ENCODE measurements around the gene PYGM.

DNA sequence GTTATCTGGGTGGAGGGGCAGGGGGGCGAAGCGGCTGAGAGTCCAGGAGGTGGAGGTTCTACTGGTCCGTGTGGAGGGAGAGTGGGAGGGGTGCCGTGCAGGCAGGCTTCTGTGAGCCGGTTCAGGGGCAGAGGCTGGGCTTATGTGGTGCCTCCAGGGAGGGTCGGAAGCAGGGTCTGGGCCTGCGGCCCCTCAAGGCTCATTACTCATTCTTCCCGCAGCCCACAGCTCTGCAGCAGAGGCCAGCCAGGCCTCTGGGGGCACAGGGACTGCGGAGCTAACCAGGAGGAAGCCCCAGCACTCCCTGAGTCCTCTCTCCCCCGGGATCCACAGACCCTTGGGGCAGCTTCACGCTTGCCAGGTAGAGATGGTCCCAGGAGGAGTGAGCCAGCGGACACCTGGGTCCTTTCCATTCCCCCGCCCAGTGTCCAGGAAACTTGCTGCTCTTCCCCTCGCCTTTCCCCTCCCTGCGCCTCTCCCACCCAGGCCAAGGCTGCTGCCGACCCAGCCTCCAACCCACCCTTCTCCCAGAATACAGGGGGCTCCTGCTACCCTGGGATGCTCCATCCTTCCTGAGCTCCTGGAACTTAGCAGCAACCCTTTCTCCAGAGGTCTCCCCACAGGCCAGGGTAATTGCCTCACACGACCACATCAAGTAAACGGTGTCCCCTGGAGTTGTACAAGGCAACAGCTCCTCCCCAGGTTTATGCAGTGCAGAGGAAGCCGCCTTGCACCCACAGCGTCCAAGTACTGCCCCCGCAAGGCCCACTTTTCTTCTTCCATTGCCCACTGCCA, 43.1 kb downstream of the PYGM start:
- no peak for TF ChIP-seq SP2 (CRISPR knock-in tag; IDR thresholded peaks at IDR 0.05)
- TF ChIP-seq JUNB (CRISPR knock-in tag; IDR thresholded peaks at IDR 0.05; ENCODE audit: borderline replicate concordance) = no peak
- no peak for TF ChIP-seq SMC3 (IDR thresholded peaks at IDR 0.05; ENCODE audit: low read length)
- TF ChIP-seq NFE2L2 (IDR thresholded peaks at IDR 0.05; ENCODE audit: low read length) = no peak
- no peak for TF ChIP-seq ZNF878 (CRISPR knock-in tag; IDR thresholded peaks at IDR 0.05)
- TF ChIP-seq, protein P1, sequence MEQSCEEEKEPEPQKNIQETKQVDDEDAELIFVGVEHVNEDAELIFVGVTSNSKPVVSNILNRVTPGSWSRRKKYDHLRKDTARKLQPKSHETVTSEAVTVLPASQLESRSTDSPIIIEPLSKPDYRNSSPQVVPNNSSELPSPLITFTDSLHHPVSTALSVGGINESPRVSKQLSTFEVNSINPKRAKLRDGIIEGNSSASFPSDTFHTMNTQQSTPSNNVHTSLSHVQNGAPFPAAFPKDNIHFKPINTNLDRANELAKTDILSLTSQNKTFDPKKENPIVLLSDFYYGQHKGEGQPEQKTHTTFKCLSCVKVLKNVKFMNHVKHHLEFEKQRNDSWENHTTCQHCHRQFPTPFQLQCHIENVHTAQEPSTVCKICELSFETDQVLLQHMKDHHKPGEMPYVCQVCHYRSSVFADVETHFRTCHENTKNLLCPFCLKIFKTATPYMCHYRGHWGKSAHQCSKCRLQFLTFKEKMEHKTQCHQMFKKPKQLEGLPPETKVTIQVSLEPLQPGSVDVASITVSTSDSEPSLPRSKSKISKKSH (CRISPR knock-in tag; IDR thresholded peaks at IDR 0.05; ENCODE audit: borderline replicate concordance) = no peak
- TF ChIP-seq, protein P2, sequence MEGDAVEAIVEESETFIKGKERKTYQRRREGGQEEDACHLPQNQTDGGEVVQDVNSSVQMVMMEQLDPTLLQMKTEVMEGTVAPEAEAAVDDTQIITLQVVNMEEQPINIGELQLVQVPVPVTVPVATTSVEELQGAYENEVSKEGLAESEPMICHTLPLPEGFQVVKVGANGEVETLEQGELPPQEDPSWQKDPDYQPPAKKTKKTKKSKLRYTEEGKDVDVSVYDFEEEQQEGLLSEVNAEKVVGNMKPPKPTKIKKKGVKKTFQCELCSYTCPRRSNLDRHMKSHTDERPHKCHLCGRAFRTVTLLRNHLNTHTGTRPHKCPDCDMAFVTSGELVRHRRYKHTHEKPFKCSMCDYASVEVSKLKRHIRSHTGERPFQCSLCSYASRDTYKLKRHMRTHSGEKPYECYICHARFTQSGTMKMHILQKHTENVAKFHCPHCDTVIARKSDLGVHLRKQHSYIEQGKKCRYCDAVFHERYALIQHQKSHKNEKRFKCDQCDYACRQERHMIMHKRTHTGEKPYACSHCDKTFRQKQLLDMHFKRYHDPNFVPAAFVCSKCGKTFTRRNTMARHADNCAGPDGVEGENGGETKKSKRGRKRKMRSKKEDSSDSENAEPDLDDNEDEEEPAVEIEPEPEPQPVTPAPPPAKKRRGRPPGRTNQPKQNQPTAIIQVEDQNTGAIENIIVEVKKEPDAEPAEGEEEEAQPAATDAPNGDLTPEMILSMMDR (CRISPR knock-in tag; IDR thresholded peaks at IDR 0.05) = no peak
- TF ChIP-seq, protein P3, sequence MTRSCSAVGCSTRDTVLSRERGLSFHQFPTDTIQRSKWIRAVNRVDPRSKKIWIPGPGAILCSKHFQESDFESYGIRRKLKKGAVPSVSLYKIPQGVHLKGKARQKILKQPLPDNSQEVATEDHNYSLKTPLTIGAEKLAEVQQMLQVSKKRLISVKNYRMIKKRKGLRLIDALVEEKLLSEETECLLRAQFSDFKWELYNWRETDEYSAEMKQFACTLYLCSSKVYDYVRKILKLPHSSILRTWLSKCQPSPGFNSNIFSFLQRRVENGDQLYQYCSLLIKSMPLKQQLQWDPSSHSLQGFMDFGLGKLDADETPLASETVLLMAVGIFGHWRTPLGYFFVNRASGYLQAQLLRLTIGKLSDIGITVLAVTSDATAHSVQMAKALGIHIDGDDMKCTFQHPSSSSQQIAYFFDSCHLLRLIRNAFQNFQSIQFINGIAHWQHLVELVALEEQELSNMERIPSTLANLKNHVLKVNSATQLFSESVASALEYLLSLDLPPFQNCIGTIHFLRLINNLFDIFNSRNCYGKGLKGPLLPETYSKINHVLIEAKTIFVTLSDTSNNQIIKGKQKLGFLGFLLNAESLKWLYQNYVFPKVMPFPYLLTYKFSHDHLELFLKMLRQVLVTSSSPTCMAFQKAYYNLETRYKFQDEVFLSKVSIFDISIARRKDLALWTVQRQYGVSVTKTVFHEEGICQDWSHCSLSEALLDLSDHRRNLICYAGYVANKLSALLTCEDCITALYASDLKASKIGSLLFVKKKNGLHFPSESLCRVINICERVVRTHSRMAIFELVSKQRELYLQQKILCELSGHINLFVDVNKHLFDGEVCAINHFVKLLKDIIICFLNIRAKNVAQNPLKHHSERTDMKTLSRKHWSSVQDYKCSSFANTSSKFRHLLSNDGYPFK (CRISPR knock-in tag; IDR thresholded peaks at IDR 0.05; ENCODE audit: borderline replicate concordance) = no peak

Measured in HepG2 (cell line).